GM18517 (cell line): ENCODE measurements around the gene HTR3A.
"Not testable (repeated sequence)": the region's sequence is repeated elsewhere in the genome, so short reads cannot be mapped to it uniquely, and the experiment has no call there.

Source experiments
- ATAC-seq: cut with Tn5 transposase; IDR thresholded peaks from one replicate; pipeline ENCODE4 v1.9.1; 2021; ENCODE audit warnings: mild to moderate bottlenecking, moderate library complexity; ENCODE audit not compliant: unreplicated experiment

HTR3A gene

GRCh38 chr11:113974741-113975470, at the start of gene HTR3A:
Gene HTR3A, plus strand, starts transcription at chr11:113975108. Its CDS starts 218 bp downstream, at chr11:113975326.
- no peak for ATAC-seq

- ATAC-seq: no peak
Observed at GRCh38 chr11:113926273-113927197, 48.4 kb upstream of the HTR3A start.

- ATAC-seq: no peak
Observed at GRCh38 chr11:113928311-113928710, 46.6 kb upstream of the HTR3A start.

DNA sequence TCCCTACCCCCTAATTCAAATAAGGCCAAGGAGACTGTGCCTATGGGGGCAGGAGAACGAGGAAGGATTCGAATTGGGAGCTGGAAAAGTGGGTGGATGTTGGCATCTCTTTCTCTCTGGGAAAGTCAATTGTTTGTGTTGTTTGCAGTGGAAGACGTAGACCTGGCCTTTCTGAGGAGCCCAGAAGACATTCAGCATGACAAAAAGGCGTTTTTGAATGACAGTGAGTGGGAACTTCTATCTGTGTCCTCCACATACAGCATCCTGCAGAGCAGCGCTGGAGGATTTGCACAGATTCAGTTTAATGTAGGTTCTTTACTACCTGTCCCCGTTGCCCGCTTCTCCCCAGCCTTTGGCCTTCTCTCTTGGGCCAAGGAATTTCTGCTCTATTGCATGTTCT, 42.1 kb upstream of the HTR3A start:
- no peak for ATAC-seq

DNA sequence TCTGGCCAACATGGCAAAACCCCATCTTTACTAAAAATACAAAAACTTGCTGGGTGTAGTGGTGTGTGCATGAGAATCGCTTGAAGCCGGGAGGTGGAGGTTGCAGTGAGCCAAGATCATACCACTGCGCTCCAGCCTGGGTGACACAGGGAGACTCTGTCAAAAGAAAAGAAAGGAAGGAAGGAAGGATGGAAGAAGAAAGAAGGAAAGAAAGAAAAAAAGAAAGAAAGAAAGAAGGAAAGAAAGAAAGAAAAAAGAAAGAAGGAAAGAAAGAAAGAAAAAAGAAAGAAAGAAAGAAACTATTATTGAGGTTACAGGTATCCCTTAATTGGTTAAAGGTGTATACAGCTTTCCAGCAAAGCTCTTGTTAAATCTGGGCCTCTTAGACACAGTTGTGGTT, 40.7 kb upstream of the HTR3A start:
- ATAC-seq: not testable (repeated sequence)

DNA sequence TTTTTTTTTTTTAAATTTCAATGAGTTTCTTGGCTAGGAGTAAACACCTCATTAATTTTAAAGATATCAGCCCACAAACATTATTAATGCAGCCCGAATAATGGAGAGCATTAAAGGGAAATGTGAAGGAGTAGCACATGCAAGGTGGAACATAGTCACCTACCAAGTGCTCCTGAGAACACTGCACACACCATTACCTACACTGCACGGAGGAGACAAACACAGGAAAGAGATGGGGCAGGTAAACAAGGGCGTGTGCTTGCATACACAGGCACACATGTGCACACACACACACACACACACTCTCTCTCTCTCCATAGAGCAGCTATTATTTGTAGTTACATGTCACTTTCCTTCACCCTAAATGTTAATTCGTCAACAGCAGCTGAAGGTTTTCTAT, 40.1 kb upstream of the HTR3A start:
- no peak for ATAC-seq

- ATAC-seq: no peak
Observed at GRCh38 chr11:113935858-113936257, 39.0 kb upstream of the HTR3A start.

DNA sequence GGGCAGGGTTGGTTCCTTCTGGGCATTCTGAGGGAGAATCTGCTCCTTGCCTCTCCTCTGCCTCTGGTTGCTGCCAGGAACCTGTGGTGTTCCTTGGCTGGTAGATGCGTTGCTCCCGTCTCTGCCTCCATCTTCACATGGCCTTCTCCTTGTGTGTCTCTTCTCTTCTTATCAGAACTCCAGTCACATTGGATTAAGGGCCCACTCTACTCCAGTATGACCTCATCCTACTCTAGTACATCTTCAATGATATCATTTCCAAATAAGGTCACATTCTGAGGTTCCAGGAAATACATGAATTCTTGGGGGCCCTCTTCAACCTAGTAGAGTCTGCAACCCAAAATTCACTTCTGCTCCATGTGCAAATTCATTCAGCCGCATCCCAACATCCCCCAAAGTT, 37.0 kb upstream of the HTR3A start:
- ATAC-seq: no peak

GRCh38 chr11:113942256-113942655, 32.7 kb upstream of the HTR3A start:
- no peak for ATAC-seq

DNA sequence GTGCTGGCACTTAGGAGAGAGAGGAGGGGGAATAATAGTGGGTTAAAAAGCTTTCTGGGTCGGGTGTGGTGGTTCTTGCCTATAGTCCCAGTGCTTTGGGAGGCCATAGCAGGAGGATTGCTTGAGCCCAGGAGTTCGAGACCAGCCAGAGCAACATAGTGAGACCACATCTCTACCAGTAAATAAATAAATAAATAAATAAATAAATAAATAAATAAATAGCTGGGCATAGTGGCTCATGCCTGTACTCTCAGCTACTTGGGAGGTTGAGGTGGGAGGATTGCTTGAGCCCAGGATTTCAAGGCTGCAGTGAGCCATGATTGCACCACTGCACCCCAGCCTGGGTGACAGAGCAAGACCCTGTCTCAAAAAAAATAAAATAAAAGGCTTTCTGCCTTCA, 28.7 kb upstream of the HTR3A start:
- ATAC-seq: not testable (repeated sequence)

- ATAC-seq: no peak
Observed at GRCh38 chr11:113947994-113948393, 26.9 kb upstream of the HTR3A start.

DNA sequence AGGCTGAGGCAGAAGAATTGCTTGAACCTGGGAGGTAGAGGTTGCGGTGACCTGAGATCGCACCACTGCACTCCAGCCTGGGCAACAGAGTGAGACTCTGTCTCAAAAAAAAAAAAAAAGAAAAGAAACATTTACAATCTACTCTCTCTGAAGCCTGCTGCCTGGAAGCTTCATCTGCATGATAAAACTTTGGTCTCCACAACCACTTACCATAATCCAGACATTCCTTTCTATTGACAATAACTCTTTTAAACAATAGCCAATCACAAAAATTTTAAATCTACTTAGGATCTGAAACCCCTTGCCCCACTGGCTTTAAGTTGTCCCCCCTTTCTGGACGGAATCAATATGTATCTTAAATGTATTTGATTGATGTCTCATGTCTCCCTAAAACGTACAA, 25.0 kb upstream of the HTR3A start:
- ATAC-seq: no peak

- ATAC-seq: no peak
Observed at GRCh38 chr11:113951537-113951936, 23.4 kb upstream of the HTR3A start.

- no peak for ATAC-seq
Observed at GRCh38 chr11:113952070-113952469, 22.8 kb upstream of the HTR3A start.

- ATAC-seq: no peak
Observed at GRCh38 chr11:113952588-113952987, 22.3 kb upstream of the HTR3A start.

- no peak for ATAC-seq
Observed at GRCh38 chr11:113954235-113954634, 20.7 kb upstream of the HTR3A start.

GRCh38 chr11:113956986-113957385, 17.9 kb upstream of the HTR3A start:
- no peak for ATAC-seq

- no peak for ATAC-seq
Observed at GRCh38 chr11:113960702-113961330, 14.1 kb upstream of the HTR3A start.

- no peak for ATAC-seq
Observed at GRCh38 chr11:113967361-113967760, 7.5 kb upstream of the HTR3A start.

DNA sequence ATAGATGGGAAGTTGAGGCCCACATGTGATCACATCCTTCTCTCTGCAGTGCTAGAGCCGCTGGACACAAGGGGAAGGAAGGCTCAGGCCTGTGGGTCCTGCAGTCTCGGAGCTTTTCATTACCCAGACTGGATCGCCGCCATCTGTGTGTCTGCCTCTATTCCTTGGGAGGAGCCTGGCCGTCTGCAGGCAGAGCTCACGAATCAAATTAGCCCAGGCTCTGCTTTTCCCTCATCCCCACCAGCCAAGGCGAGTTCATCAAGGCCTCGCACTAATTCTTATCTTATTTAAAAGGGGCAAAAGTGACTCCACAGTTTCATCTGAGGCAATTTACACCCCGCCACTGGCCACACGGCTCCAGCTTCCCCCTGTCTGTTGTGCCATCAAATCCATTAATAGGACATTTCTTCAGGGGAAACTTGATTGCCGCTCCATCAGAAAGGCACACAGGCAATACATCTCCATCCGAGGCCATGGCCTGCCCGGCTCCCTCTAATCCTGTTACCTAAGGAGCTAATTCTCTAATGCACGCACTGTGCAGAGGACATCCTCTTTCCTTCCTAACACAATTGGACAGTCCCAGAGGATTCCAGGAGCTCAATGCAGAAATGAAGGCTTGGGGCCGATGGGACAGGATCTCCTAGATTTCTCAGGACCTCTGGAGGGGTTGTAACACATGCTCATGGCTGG, 3.3 kb upstream of the HTR3A start:
- ATAC-seq: no peak

GRCh38 chr11:113977071-113977490, 2.2 kb downstream of the HTR3A start:
- ATAC-seq: no peak
